Thoracic aorta (tissue), 2 donors: ENCODE results near the gene IL32. TPM values are rescaled to one million over a fixed set of nuclear protein-coding genes. Genes with fewer than 3 reads are reported as not detected.

Experiments
- ATAC-seq: fragments of 150-250 bp; one replicate; pipeline ENCODE4 v1.8.0; 2017; ENCODE audit warnings: low read depth; ENCODE audit not compliant: insufficient number of reproducible peaks, low FRiP score
- DNase-seq: peaks from one replicate; pipeline ENCODE4 v3.0.0-alpha.2; 2020; ENCODE audit warnings: low spot score
- H3K27ac ChIP-seq, 2 donors: fragments of 200-600 bp; sonication (generic); 1 replicate in 1 of 2; 2 replicates in 1 of 2; pipeline ENCODE4 v1.5.1; 2016; ENCODE audit warnings: mild to moderate bottlenecking in 2 of 2, moderate library complexity in 2 of 2
- H3K27me3 ChIP-seq: fragments of 200-600 bp; sonication (generic); replicated peaks from 2 replicates; pipeline ENCODE4 v1.6.0; 2016; ENCODE audit warnings: mild to moderate bottlenecking; ENCODE audit not compliant: insufficient read depth
- H3K36me3 ChIP-seq: fragments of 200-600 bp; sonication (generic); one replicate; pipeline ENCODE4 v1.5.1; 2016
- H3K4me1 ChIP-seq, 2 donors: fragments of 200-600 bp; sonication (generic); 1 replicate in 1 of 2; 2 replicates in 1 of 2; pipeline versions ENCODE4 v1.5.1 to v1.6.0; 2016; ENCODE audit warnings: low read depth in 2 of 2, mild to moderate bottlenecking in 1 of 2; ENCODE audit not compliant: control insufficient read depth in 1 of 2
- H3K4me3 ChIP-seq: fragments of 200-600 bp; sonication (generic); 2 replicates; pipeline ENCODE4 v1.5.1; 2016; ENCODE audit warnings: mild to moderate bottlenecking
- H3K9me3 ChIP-seq: fragments of 200-600 bp; sonication (generic); 2 replicates; pipeline ENCODE4 v1.5.1; 2016
- CTCF ChIP-seq: fragments of 200-600 bp; sonication (generic); IDR thresholded peaks from one replicate; pipeline ENCODE4 v1.5.1; 2019; ENCODE audit warnings: antibody characterized with exemption
- total RNA-seq, 2 donors: library from RNA; depleted of rRNA; stranded (reverse); fragments of >200 nt; gene quantifications; one replicate each; pipeline versions ENCODE4 v1.1.0 to v1.2.3, GENCODE V29; 2016

The IL32 gene
- total RNA-seq, 2 donors from 2014 or later, result 42.4 to 55.4 TPM

GRCh38 chr16:3025032-3026002 lies 40.1 kb upstream of the IL32 start:
- H3K9me3 ChIP-seq, result no peaks in the 10 kb centered on the region
- peaks cover 0 to 46% of the 10 kb centered on the region in 2 donors for H3K4me1 ChIP-seq
- TF ChIP-seq CTCF, result no peak
- no peak overlapping the region for H3K27ac ChIP-seq
- H3K4me3 ChIP-seq, result no peak overlapping the region
- peaks cover 4% of the 10 kb centered on the region for H3K27me3 ChIP-seq
- no peak for DNase-seq
- peaks cover 12% of the 10 kb centered on the region for H3K36me3 ChIP-seq
- ATAC-seq, result no peak

- ATAC-seq (no peak), DNase-seq (no peak)
- H3K36me3 ChIP-seq, result peaks cover 12% of the 10 kb centered on the region
- TF ChIP-seq CTCF, result no peak
- H3K27ac ChIP-seq, result no peak overlapping the region
- no peak overlapping the region for H3K4me3 ChIP-seq
- peaks cover 4% of the 10 kb centered on the region for H3K27me3 ChIP-seq
- peaks cover 0 to 46% of the 10 kb centered on the region in 2 donors for H3K4me1 ChIP-seq
- no peaks in the 10 kb centered on the region for H3K9me3 ChIP-seq
These were observed 39.4 kb upstream of the IL32 start for GRCh38 chr16:3026003-3026378.

GRCh38 chr16:3026609-3027488 lies 38.6 kb upstream of the IL32 start:
- Histone ChIP-seq H3K36me3 (peaks cover 12% of the 10 kb centered on the region), H3K4me1 (peaks cover 0 to 38% of the 10 kb centered on the region in 2 donors), H3K9me3 (no peaks in the 10 kb centered on the region), H3K27me3 (peaks cover 4% of the 10 kb centered on the region), H3K4me3 (no peak overlapping the region), H3K27ac (no peak overlapping the region)
- TF ChIP-seq CTCF, result no peak
- no peak for DNase-seq
- no peak for ATAC-seq

- Histone ChIP-seq H3K27me3 (peaks cover 4% of the 10 kb centered on the region), H3K36me3 (peaks cover 12% of the 10 kb centered on the region), H3K27ac (no peak overlapping the region), H3K9me3 (no peaks in the 10 kb centered on the region), H3K4me1 (peaks cover 0 to 34% of the 10 kb centered on the region in 2 donors), H3K4me3 (no peak overlapping the region)
- TF ChIP-seq CTCF, result no peak
- DNase-seq, result no peak
- no peak for ATAC-seq
These were observed 38.0 kb upstream of the IL32 start for GRCh38 chr16:3027489-3027795.
